ENCODE results near the gene TBC1D9B.

Gene TBC1D9B

GRCh38 chr5:179819296-179820126 lies 88.2 kb downstream of the TBC1D9B start:
- DNase-seq, result no peak

GRCh38 chr5:179818746-179819295 lies 88.9 kb downstream of the TBC1D9B start:
- peak; percentile 87 for DNase-seq

GRCh38 chr5:179817890-179818745 lies 89.6 kb downstream of the TBC1D9B start:
- no peak for DNase-seq

- DNase-seq, result no peak
Observed at GRCh38 chr5:179817470-179817840, 90.2 kb downstream of the TBC1D9B start.

GRCh38 chr5:179816796-179817469 lies 90.8 kb downstream of the TBC1D9B start:
- no peak for DNase-seq

- DNase-seq, result no peak
Observed at GRCh38 chr5:179816401-179816795, 91.3 kb downstream of the TBC1D9B start.

- DNase-seq, result no peak
Observed at GRCh38 chr5:179815491-179816249, 92.0 kb downstream of the TBC1D9B start.

GRCh38 chr5:179814090-179814489 lies 93.6 kb downstream of the TBC1D9B start:
- no peak for DNase-seq

GRCh38 chr5:179812997-179813607 lies 94.6 kb downstream of the TBC1D9B start:
- DNase-seq, result no peak

- DNase-seq, result no peak
Observed at GRCh38 chr5:179812135-179812825, 95.4 kb downstream of the TBC1D9B start.
